Vagina (tissue), 2 donors: ENCODE data around the gene TMEM62. TPM values are rescaled to one million over a fixed set of nuclear protein-coding genes. Genes with fewer than 3 reads are reported as not detected.
"Not testable (repeated sequence)": the region's sequence is repeated elsewhere in the genome, so short reads cannot be mapped to it uniquely, and the experiment has no call there.

Experiments used
- DNase-seq, 2 donors: peaks; one replicate each; pipeline ENCODE4 v3.0.0-alpha.2; 2017; ENCODE audit errors: extremely low spot score in 2 of 2
- H3K27ac ChIP-seq: fragments of 200-600 bp; sonication (generic); one replicate; pipeline ENCODE4 v1.5.1; 2019
- H3K27me3 ChIP-seq: fragments of 200-600 bp; sonication (generic); one replicate; pipeline ENCODE4 v1.5.1; 2019
- H3K36me3 ChIP-seq, 2 donors: fragments of 200-600 bp; sonication (generic); one replicate each; pipeline ENCODE4 v1.5.1; 2017 to 2019
- H3K4me1 ChIP-seq: fragments of 200-600 bp; sonication (generic); one replicate; pipeline ENCODE4 v1.5.1; 2019
- H3K4me3 ChIP-seq, 2 donors: fragments of 200-600 bp; sonication (generic); 1 replicate in 1 of 2; 2 replicates in 1 of 2; pipeline ENCODE4 v1.5.1; 2016 to 2019
- H3K9me3 ChIP-seq: fragments of 200-600 bp; sonication (generic); one replicate; pipeline ENCODE4 v1.5.1; 2019
- CTCF ChIP-seq, 3 experiments: fragments of 450-650 bp in 2 of 3; fragments of 200-600 bp in 1 of 3; sonication (generic) in 1 of 3; IDR thresholded peaks; one replicate each; pipeline ENCODE4 v1.5.1; 2017 to 2019; ENCODE audit warnings: antibody characterized with exemption in 3 of 3, mild to moderate bottlenecking in 2 of 3, moderate library complexity in 2 of 3
- POLR2A ChIP-seq, 2 donors: fragments of 450-650 bp; IDR thresholded peaks; one replicate each; pipeline ENCODE4 v1.6.1; 2017; ENCODE audit warnings: antibody characterized with exemption in 2 of 2, mild to moderate bottlenecking in 2 of 2, moderate library complexity in 2 of 2
- POLR2AphosphoS5 ChIP-seq, 2 donors: sonication (generic); formaldehyde crosslinking; IDR thresholded peaks; one replicate each; pipeline ENCODE4 v1.9.0; 2017; ENCODE audit warnings: antibody characterized with exemption in 2 of 2, mild to moderate bottlenecking in 2 of 2, low read depth in 1 of 2; ENCODE audit not compliant: insufficient read depth in 1 of 2
- intact Hi-C: fragments of 100-400 bp; cut with DNase I; formaldehyde crosslinking; loops from one replicate; pipeline ENCODE4 v1.15.1; 2023
- total RNA-seq: library from RNA; depleted of rRNA; stranded (reverse); fragments of >200 nt; gene quantifications from one replicate; pipeline ENCODE4 v1.2.3, GENCODE V29; 2016

TMEM62 gene
- total RNA-seq, 1 donor from 2014 or later, result 86.9 TPM

- no peak overlapping the region for H3K4me3 ChIP-seq
- DNase-seq, result no peak
- no peaks in the 10 kb centered on the region for H3K9me3 ChIP-seq
- intact Hi-C loops, result no loop called here
- H3K27me3 ChIP-seq, result no peaks in the 10 kb centered on the region
- H3K36me3 ChIP-seq, result peaks cover 5 to 45% of the 10 kb centered on the region in 2 donors
- H3K27ac ChIP-seq, result no peak overlapping the region
- H3K4me1 ChIP-seq, result no peaks in the 10 kb centered on the region
- TF ChIP-seq CTCF (IDR thresholded peaks at IDR 0.05), result no peak
- no peak for TF ChIP-seq POLR2AphosphoS5 (IDR thresholded peaks at IDR 0.05; ENCODE audit: insufficient read depth in 1 of 2, low read depth in 1 of 2)
- TF ChIP-seq POLR2A (IDR thresholded peaks at IDR 0.05), result no peak
Measured at GRCh38 chr15:43196760-43197548, 63.6 kb downstream of the TMEM62 start.

GRCh38 chr15:43197773-43198172 lies 64.4 kb downstream of the TMEM62 start:
- H3K27me3 ChIP-seq, H3K4me1 ChIP-seq, H3K4me3 ChIP-seq, H3K27ac ChIP-seq, H3K9me3 ChIP-seq, intact Hi-C loops, DNase-seq: not testable (repeated sequence)
- H3K36me3 ChIP-seq, result peaks cover 5 to 37% of the 10 kb centered on the region in 2 donors

- intact Hi-C loops, result not testable (repeated sequence)
Measured at GRCh38 chr15:43198556-43198955, 65.2 kb downstream of the TMEM62 start.

DNA sequence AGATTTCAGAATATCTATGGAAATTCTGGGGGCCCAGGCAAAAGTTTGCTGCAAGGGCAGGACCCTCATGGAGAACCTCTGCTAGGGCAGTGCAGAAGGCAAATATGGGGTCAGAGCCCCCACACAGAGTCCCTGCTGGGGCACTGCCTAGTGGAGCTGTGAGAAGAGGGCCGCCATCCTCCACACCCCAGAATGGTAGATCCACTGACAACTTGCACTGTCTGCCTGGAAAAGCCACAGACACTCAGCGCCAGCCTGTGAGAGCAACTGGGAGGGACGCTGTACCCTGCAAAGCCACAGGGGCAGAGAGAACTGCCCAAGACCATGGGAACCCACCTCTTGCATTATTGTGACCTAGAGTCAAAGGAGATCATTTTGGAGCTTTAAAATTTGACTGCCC lies 65.6 kb downstream of the TMEM62 start:
- H3K27me3 ChIP-seq, result no peaks in the 10 kb centered on the region
- peaks cover 5 to 28% of the 10 kb centered on the region in 2 donors for H3K36me3 ChIP-seq
- no peak overlapping the region for H3K27ac ChIP-seq
- no peak for DNase-seq
- H3K4me3 ChIP-seq, result no peak overlapping the region
- no peaks in the 10 kb centered on the region for H3K4me1 ChIP-seq
- H3K9me3 ChIP-seq, result no peaks in the 10 kb centered on the region
- intact Hi-C loops, result no loop called here
- no peak for TF ChIP-seq POLR2AphosphoS5 (IDR thresholded peaks at IDR 0.05; ENCODE audit: insufficient read depth in 1 of 2, low read depth in 1 of 2)
- no peak for TF ChIP-seq CTCF (IDR thresholded peaks at IDR 0.05)
- TF ChIP-seq POLR2A (IDR thresholded peaks at IDR 0.05), result no peak

More at GRCh38 chr15:43198556-43198955, 65.2 kb downstream of the TMEM62 start:
- H3K36me3 ChIP-seq, result peaks cover 5 to 30% of the 10 kb centered on the region in 2 donors
- H3K4me3 ChIP-seq, H3K4me1 ChIP-seq, DNase-seq, H3K27ac ChIP-seq, H3K27me3 ChIP-seq, H3K9me3 ChIP-seq: not testable (repeated sequence)

DNA sequence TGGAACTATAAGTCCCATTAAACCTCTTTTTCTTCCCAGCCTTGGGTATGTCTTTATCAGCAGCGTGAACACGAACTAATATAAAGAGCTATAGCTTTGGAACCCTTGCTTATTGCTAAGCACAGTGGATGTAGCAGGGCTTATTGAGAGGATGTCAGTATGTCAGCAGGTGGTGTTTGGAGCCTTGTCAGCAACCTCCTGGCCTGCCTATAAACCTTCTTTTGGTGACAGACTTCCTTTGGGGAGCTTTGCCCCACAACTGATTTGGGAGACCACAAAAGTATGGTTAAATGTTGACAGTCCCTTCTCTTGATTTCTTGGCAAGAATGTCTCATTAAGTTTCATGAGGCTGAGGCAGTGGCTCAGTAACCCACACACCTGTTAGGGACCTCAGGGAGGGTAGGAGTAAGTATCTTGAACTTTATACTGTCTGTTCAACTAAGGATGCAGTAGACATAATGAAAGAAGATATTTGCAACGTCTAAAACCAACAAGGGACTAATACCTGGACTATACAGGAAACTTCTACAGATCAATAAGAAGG lies 66.6 kb downstream of the TMEM62 start:
- intact Hi-C loops, result no loop called here
- Histone ChIP-seq H3K4me1 (no peaks in the 10 kb centered on the region), H3K36me3 (peaks cover 0 to 19% of the 10 kb centered on the region in 2 donors), H3K27me3 (no peaks in the 10 kb centered on the region), H3K9me3 (no peaks in the 10 kb centered on the region), H3K4me3 (no peak overlapping the region), H3K27ac (no peak overlapping the region)
- DNase-seq, result no peak
- TF ChIP-seq POLR2A (IDR thresholded peaks at IDR 0.05), result no peak
- no peak for TF ChIP-seq CTCF (IDR thresholded peaks at IDR 0.05)
- no peak for TF ChIP-seq POLR2AphosphoS5 (IDR thresholded peaks at IDR 0.05; ENCODE audit: insufficient read depth in 1 of 2, low read depth in 1 of 2)
